ENCODE measurements around the gene CDRT15.

- TF ChIP-seq, protein P1, sequence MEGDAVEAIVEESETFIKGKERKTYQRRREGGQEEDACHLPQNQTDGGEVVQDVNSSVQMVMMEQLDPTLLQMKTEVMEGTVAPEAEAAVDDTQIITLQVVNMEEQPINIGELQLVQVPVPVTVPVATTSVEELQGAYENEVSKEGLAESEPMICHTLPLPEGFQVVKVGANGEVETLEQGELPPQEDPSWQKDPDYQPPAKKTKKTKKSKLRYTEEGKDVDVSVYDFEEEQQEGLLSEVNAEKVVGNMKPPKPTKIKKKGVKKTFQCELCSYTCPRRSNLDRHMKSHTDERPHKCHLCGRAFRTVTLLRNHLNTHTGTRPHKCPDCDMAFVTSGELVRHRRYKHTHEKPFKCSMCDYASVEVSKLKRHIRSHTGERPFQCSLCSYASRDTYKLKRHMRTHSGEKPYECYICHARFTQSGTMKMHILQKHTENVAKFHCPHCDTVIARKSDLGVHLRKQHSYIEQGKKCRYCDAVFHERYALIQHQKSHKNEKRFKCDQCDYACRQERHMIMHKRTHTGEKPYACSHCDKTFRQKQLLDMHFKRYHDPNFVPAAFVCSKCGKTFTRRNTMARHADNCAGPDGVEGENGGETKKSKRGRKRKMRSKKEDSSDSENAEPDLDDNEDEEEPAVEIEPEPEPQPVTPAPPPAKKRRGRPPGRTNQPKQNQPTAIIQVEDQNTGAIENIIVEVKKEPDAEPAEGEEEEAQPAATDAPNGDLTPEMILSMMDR (conservative IDR thresholded peaks at IDR 0.05; ENCODE audit: low read depth in 2 of 2) = no peak
- TF ChIP-seq EZH2 (IDR thresholded peaks at IDR 0.05; ENCODE audit: low read depth, unreplicated experiment) (no peak), EZH2phosphoT487 (IDR thresholded peaks at IDR 0.05; ENCODE audit: unreplicated experiment) (no peak), POLR2AphosphoS5 (IDR thresholded peaks at IDR 0.05; ENCODE audit: low read depth) (no peak), CREB1 (CRISPR knock-in tag; IDR thresholded peaks at IDR 0.05; ENCODE audit: low read depth) (no peak), ZNF331 (CRISPR knock-in tag; IDR thresholded peaks at IDR 0.05; ENCODE audit: low read depth) (no peak), STAT1 (IDR thresholded peaks at IDR 0.05; ENCODE audit: unreplicated experiment) (no peak), ZNF114 (CRISPR knock-in tag; IDR thresholded peaks at IDR 0.05) (no peak)
- TF ChIP-seq, protein P2, sequence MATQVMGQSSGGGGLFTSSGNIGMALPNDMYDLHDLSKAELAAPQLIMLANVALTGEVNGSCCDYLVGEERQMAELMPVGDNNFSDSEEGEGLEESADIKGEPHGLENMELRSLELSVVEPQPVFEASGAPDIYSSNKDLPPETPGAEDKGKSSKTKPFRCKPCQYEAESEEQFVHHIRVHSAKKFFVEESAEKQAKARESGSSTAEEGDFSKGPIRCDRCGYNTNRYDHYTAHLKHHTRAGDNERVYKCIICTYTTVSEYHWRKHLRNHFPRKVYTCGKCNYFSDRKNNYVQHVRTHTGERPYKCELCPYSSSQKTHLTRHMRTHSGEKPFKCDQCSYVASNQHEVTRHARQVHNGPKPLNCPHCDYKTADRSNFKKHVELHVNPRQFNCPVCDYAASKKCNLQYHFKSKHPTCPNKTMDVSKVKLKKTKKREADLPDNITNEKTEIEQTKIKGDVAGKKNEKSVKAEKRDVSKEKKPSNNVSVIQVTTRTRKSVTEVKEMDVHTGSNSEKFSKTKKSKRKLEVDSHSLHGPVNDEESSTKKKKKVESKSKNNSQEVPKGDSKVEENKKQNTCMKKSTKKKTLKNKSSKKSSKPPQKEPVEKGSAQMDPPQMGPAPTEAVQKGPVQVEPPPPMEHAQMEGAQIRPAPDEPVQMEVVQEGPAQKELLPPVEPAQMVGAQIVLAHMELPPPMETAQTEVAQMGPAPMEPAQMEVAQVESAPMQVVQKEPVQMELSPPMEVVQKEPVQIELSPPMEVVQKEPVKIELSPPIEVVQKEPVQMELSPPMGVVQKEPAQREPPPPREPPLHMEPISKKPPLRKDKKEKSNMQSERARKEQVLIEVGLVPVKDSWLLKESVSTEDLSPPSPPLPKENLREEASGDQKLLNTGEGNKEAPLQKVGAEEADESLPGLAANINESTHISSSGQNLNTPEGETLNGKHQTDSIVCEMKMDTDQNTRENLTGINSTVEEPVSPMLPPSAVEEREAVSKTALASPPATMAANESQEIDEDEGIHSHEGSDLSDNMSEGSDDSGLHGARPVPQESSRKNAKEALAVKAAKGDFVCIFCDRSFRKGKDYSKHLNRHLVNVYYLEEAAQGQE (IDR thresholded peaks at IDR 0.05; ENCODE audit: unreplicated experiment) = no peak
- TF ChIP-seq, protein P3, sequence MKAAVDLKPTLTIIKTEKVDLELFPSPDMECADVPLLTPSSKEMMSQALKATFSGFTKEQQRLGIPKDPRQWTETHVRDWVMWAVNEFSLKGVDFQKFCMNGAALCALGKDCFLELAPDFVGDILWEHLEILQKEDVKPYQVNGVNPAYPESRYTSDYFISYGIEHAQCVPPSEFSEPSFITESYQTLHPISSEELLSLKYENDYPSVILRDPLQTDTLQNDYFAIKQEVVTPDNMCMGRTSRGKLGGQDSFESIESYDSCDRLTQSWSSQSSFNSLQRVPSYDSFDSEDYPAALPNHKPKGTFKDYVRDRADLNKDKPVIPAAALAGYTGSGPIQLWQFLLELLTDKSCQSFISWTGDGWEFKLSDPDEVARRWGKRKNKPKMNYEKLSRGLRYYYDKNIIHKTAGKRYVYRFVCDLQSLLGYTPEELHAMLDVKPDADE (IDR thresholded peaks at IDR 0.05) = no peak
Measured at GRCh38 chr17:14228903-14229302, 7.8 kb downstream of the CDRT15 start.

All from GM23338 (cell line).